DMS53 (cell line): Measurements from ENCODE around the gene MRPL16.

Source experiments
- DNase-seq: peaks from one replicate; lab custom pipeline; 2025; lab: John Stamatoyannopoulos, UW

The MRPL16 gene

GRCh38 chr11:59770869-59771268 lies 39.7 kb downstream of the MRPL16 start:
- no peak for DNase-seq

GRCh38 chr11:59770319-59770718 lies 40.3 kb downstream of the MRPL16 start:
- no peak for DNase-seq

DNA sequence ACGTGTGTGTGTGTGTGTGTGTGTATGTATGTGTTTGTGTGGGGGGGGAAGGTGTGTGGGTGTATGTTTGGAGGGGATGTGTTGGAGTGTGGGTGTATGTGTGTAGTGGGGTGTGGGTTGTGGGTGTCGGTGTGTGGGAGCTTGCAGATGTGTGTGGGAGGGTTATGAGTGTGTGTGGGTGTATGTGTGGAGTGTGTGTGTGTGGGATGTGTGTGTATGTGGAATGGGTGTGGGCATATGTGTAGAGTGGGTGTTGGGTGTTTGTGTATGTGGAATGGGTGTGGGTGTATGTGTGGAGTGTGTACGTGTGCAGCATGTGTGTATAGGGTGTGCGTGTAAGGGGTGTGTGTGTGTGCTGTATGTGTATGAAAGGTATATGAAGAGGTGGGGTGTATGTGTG lies 40.8 kb downstream of the MRPL16 start:
- DNase-seq: no peak

- DNase-seq: no peak
Measured at GRCh38 chr11:59769111-59769510, 41.5 kb downstream of the MRPL16 start.

GRCh38 chr11:59767225-59767611 lies 43.4 kb downstream of the MRPL16 start:
- no peak for DNase-seq

DNA sequence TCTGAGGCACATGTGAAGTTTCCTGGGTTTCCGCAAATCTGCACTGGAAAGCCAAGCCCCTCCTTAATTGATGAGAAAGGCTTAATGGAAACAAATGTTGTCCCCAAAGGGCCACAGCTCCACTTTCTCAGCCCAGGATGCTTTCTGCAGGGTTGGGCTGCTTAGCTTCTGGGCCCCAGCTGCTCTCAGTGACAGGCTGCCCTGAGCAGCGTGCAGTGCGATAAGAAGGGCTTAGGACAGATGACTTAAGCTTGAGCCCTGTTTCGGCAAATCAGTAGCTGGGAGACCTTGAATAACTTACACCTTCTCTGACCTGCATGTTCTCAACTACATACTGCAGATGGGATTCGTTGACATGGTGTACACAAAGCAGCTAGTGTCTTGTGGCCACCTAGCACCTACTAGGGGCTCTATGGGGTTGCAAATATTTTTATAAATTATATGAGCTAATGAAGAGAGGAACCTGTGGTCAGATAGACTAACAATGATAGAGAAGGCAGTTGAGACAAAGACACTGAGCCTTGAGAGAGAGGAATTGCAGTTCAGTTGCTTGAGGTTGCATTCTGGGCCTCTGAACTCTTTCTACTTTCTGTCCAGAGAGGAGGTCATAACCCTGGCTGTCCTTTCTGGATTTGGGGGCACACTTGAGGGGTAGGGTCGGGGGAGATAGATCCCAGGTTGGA lies 43.9 kb downstream of the MRPL16 start:
- no peak for DNase-seq

GRCh38 chr11:59765068-59765735 lies 45.4 kb downstream of the MRPL16 start:
- no peak for DNase-seq

GRCh38 chr11:59761993-59762392 lies 48.6 kb downstream of the MRPL16 start:
- DNase-seq: no peak

DNA sequence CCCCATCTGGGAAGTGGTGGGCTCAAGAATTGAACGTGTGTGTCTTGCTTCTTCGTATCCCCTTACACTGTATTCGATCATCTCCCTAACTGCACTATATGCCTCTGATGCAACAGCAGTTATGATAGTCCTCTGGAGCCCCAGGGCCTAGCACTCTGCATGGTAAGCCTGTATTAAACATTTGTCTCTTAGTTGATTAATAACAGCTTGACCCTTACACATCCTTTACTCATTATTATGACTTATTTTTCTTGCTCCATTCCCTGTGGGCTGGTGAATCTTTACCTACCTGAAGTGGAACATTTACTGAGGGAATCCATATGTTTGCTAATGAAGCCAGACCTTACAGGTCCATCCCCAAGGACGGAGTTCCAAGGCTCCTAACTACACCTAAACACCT lies 49.8 kb downstream of the MRPL16 start:
- DNase-seq: no peak

DNA sequence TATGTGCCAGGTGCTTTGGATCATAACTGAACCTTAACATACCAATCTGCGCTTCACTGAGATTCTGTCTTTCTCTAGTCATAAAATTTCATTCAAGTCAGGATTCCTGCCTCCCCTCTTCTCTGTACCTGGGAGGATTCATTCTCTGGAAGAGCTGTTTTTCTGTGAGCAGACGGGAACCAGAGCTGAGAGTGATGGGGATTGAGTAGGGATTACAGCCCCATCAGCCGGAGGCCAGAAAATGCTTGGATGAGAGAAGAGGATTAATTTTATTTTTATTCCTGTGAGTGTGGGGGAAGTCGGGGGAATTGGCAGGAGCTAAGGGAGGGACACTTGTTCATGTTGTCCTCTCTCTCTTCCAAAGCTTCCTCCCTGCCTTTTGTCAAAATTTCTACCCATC lies 50.7 kb downstream of the MRPL16 start:
- DNase-seq: no peak

- DNase-seq: no peak
Measured at GRCh38 chr11:59758401-59759037, 52.1 kb downstream of the MRPL16 start.

GRCh38 chr11:59756845-59757244 lies 53.7 kb downstream of the MRPL16 start:
- DNase-seq: peak; percentile 80

DNA sequence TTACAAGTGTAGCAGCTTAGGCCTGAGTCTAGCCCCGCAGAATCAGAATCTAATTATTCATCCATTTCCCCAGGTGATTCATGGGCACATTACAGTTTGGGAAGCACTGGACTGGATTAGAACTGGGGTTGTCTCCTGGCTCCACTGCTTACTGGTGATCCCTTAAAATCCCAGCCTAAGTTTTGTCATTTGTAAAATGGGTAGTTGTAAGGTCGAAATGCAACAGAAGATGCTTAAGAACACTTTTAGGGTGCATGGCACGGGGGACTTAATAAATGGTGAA lies 54.1 kb downstream of the MRPL16 start:
- DNase-seq: peak; percentile 37
